ENCODE results near the gene RAPH1. TPM values are rescaled to one million over a fixed set of nuclear protein-coding genes. Genes with fewer than 3 reads are reported as not detected.
"Not testable (repeated sequence)": the region's sequence is repeated elsewhere in the genome, so short reads cannot be mapped to it uniquely, and the experiment has no call there.

The RAPH1 gene
- polyA plus RNA-seq, 3 donors = 3.2 to 8.4 (median 7.4) TPM

DNA sequence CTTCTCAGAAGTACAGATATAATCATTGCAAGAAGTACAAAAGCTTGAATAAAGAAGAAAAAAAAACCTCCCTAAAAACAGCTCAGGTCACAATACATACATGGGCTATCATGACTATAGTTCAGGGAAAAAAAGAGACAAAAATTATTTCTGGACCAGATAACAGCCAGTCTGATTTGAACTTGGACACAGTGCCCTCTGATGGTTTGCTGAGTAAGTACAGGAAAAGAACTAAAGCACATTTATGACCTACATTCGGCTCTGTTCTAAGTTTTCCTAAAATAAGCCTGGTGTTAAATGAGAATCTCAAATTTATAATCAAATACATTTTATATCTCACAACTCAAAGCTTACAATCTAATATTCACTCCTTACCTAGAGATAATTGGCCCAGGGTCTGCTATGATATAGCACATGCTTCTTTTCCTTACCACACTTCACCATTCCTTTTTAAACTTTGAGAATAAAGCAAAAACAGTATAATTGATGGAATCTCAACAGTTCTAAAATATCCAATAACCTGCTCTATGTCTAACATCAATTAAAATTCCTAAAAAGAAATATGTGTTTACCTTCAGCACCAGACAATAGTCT lies 81.1 kb downstream of the RAPH1 start:
- WGBS, 3 donors = 9 to 14% (median 10%) methylated on average over 1 of the region's 1 CpG
- no peak overlapping the region for H3K27ac ChIP-seq (ENCODE audit: low read depth, low read length)

DNA sequence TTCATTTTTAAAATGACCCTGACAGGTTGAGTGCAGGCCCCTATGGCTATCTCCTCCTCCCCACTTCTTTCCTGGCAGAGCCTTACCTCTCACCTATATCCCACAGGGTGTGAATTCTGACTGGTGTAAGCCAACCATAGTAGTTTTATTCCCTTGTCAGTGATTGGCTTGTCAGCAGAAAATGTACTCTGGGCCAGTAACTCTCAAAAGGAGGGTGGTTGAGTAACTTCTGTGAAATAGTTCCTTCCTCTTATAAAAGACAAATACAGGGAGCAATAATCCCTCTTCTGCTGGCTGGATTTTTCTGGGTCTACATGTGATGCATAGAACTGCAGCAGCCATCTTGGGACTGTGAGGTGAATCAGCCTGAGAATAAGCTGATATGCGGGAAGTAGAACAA lies 83.4 kb downstream of the RAPH1 start:
- WGBS, 3 donors = 93 to 96% (median 95%) methylated on average over 1 of the region's 1 CpG
- H3K27ac ChIP-seq (ENCODE audit: low read depth, low read length) = no peak overlapping the region

DNA sequence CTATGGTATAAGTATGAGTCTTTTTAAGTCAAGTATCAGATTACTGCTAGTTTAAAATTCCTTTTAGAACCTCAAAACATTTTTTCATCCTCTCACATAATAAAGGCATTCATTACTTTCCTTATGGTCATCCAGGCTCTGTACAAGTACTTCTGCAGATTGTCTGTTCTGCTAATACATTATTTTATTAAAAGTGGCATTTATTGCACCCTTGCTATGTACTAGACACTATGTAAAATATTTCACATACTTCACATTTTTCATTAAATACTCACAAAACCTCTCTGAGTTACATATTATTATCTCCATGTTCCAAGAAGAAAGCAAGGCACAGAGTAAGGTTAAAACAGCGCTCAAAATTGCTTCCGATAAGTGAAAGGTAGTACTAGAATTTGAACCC lies 84.1 kb downstream of the RAPH1 start:
- H3K27ac ChIP-seq (ENCODE audit: low read depth, low read length) = no peak overlapping the region
- 91 to 94% (median 92%) methylated on average over 2 of the region's 2 CpGs for WGBS, 3 donors

DNA sequence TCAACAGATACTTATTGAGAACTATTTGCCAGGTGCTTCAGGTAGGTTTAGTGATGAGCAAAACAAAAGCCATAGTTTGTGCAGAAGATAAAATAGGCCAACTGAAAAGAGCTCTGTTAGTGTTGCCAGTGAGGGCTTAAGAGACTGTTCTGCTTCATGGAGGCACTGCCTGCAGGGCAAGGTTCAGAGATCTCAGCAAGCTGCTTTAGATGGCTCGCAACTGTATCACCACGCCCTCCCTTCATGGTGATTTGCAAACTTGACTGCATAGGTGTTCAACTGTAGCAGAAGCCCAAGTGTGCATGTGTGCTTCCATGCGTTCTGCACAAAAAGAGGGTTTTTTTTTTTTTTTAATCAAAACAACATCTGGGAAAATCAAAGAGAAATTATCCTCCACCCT lies 84.5 kb downstream of the RAPH1 start:
- no peak overlapping the region for H3K27ac ChIP-seq (ENCODE audit: low read depth, low read length)
- WGBS, 3 donors = 90 to 93% (median 91%) methylated on average over 3 of the region's 3 CpGs

DNA sequence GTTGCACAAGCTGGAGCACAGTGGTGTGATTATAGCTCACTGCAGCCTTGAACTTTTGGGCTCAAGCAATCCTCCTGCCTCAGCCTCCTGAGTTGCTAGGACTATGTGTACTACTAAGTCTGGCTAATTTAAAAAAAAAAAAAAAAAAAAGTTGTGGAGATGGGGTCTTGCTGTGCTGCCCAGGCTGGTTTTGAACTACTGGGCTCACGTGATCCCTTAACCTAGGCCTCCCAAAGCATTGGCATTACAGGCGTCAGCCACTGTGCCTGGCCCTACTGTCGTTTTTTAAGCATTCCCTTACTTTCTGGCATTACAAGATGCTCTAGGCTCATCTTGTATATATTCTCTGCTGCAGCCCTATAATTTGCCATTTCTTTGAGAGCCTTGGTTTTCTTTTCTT lies 88.3 kb downstream of the RAPH1 start:
- H3K27ac ChIP-seq (ENCODE audit: low read depth, low read length) = no peak overlapping the region
- WGBS, 3 donors = 95 to 98% (median 96%) methylated on average over 3 of the region's 3 CpGs

GRCh38 chr2:203446071-203446481 lies 89.0 kb downstream of the RAPH1 start:
- H3K27ac ChIP-seq (ENCODE audit: low read depth, low read length) = no peak overlapping the region
- WGBS, 3 donors = 57 to 89% (median 64%) methylated on average over 3 of the region's 3 CpGs

GRCh38 chr2:203444738-203445137 lies 90.4 kb downstream of the RAPH1 start:
- H3K27ac ChIP-seq (ENCODE audit: low read depth, low read length) = no peak overlapping the region

DNA sequence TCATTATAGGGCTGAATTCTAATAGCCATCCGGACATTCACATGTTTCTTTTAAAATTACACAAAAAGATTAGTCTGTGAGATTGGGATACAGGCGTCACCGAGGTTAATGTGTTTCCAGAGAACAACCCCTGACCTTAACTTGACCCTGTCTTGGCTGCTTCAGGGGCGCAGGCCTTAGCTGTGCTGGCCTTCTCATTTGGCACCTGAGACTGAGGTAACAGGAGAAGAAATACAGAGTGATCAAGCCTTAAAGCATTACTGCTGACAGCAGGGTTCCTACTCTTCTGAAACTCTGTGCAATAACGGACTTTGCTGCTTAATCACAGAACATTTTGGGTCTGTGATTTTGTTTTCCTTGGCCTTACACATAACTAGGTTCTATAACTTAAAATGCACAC lies 92.6 kb downstream of the RAPH1 start:
- 54 to 71% (median 70%) methylated on average over 5 of the region's 5 CpGs for WGBS, 3 donors
- no peak overlapping the region for H3K27ac ChIP-seq (ENCODE audit: low read depth, low read length)

More at GRCh38 chr2:203444738-203445137, 90.4 kb downstream of the RAPH1 start:
- WGBS, 3 donors = 53 to 80% (median 66%) methylated on average over 7 of the region's 7 CpGs

DNA sequence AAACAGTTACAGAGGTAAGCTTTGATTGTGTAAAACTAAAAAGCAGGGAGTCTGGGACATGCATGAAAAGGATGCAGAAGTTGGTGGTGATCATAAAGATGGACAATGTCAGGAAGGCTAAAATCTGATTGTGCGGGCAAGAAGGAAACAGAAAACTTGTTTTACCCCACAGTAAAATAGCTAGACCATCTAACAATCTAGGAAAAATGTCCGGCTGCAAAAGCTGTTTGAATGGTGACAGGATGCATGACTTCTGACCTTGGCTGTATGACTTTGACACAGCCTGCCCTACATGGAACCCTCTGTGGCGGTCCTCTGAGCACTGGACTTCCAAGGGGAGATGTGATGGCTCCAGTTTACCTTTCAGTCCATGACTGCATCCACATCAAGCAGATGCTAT lies 93.6 kb downstream of the RAPH1 start:
- H3K27ac ChIP-seq (ENCODE audit: low read depth, low read length) = no peak overlapping the region
- WGBS, 3 donors = 79 to 87% (median 83%) methylated on average over 3 of the region's 3 CpGs

- H3K27ac ChIP-seq (ENCODE audit: low read depth, low read length) = no peak overlapping the region
- WGBS, 3 donors = 89 to 100% (median 98%) methylated on average over 4 of the region's 4 CpGs
Observed at GRCh38 chr2:203440671-203441070, 94.4 kb downstream of the RAPH1 start.

GRCh38 chr2:203438528-203438927 lies 96.6 kb downstream of the RAPH1 start:
- 68 to 78% (median 68%) methylated on average over 2 of the region's 2 CpGs for WGBS, 3 donors
- H3K27ac ChIP-seq (ENCODE audit: low read depth, low read length) = no peak overlapping the region

DNA sequence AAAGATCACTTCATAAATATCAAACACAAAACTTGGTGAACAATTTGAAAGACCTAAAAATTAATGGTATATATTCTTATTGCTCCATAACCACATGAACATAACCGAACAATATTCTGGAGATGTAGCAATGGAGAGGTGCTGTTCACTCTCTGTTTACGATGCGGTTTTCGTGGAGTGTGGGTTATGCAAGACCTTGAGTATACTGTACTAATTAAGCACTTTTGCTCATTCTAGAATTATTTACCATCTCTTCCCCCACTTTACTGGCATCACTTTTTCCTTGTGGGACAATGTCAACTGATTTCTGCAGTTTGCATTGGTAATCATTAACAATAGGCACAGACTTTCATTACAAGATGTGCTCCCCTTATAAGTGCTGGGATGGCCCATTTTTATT lies 97.6 kb downstream of the RAPH1 start:
- H3K27ac ChIP-seq (ENCODE audit: low read depth, low read length) = no peak overlapping the region
- WGBS, 3 donors = 80 to 89% (median 87%) methylated on average over 4 of the region's 4 CpGs

- no peak overlapping the region for H3K27ac ChIP-seq (ENCODE audit: low read depth, low read length)
- 79 to 88% (median 79%) methylated on average over 2 of the region's 2 CpGs for WGBS, 3 donors
Observed at GRCh38 chr2:203436496-203436895, 98.6 kb downstream of the RAPH1 start.

GRCh38 chr2:203432811-203433210 lies 102.3 kb downstream of the RAPH1 start:
- no peak overlapping the region for H3K27ac ChIP-seq (ENCODE audit: low read depth, low read length)
- 69 to 80% (median 72%) methylated on average over 6 of the region's 6 CpGs for WGBS, 3 donors

DNA sequence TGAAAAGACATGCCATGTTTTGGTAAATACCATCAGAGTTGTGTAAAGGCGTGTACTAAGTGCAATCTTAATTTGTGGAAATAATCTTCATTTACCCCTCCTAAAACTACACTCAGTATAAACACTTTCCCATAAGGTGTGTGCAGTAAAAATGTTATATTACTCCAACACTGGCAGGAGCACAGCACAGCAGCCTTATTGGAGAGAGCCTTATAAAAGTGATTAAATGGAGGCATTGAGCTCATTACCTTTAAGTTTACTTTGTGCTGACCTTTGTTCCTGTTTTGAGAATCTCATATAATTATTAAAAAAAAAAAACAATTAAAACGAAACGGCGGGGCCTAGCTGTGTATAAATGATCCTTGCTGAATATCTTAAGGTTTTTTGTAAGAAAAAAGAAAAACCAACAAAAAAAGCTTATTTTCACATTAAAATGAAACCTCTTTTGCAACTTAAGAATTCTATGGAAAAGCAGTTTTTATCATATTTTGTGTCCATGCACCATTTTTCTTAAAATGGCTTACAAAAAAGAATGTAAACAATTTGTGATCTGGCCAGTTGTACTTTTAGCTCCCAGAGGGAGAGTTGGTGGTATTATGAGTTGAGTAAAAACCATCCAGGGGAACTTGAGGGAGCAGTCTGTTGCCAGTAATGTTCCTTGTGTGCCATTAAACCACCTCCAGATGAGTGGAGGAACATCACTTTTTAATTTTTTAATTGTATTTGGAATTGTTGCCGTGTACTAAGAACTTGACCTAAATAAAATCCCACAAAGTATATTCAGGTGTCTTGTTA lies 103.5 kb downstream of the RAPH1 start:
- no peak overlapping the region for H3K27ac ChIP-seq (ENCODE audit: low read depth, low read length)
- 67 to 85% (median 77%) methylated on average over 5 of the region's 5 CpGs for whole genome bisulfite sequencing, 3 donors

DNA sequence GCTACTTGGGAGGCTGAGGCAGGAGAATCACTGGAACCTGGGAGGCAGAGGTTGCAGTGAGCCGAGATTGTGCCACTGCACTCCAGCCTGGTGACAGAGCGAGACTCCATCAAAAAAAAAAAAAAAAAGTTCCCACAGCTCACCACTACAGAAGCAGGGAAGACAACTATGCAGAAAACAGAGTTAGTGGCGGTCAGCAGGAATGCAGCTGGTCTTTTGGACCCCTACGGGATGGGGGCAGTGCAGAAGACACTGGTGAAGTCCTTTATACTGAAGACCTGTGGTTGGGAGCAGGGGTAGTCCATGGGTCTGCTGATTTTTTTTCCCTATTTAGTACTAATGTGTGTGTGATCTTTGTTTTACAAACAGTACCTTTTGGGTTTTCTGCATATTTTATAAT lies 105.5 kb downstream of the RAPH1 start:
- 93 to 98% (median 96%) methylated on average over 2 to 4 of the region's 4 CpGs for WGBS, 3 donors
- not testable (repeated sequence) for H3K27ac ChIP-seq (ENCODE audit: low read depth, low read length)

DNA sequence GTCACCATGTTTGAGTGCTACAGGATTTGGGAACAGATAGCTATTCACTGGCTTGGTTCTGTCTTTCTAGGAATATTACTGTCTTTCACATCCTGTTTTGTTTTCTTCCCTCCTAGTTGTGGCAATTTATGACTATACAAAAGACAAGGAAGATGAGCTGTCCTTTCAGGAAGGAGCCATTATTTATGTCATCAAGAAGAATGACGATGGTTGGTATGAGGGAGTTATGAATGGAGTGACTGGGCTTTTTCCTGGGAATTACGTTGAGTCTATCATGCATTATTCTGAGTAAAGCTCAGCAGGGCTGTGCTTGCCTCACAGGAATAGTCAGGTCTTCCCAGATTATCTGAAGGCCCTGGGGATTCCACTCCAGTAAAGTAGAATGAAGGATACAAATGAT lies 108.0 kb downstream of the RAPH1 start:
- no peak overlapping the region for H3K27ac ChIP-seq (ENCODE audit: low read depth, low read length)
- 72 to 82% (median 78%) methylated on average over 2 of the region's 2 CpGs for WGBS, 3 donors

DNA sequence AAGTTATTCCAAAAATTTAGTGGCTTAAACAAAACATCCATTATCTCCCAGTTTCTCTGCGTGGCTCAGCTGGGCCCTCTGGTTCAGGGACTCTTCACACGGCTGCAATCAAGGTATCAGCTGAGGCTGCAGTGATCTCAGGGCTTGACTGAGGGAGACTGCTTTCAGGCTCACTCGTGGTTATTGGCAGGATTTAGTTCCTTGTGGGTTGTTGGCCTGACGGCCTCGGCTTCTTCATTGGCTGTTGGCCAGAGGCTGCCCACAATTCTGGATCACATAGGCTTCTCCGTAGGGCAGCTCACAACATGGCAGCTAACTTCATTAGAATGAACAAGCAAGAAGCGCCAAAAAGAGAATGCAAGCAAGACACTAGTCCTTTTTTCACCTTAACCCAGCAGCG lies 116.8 kb downstream of the RAPH1 start:
- 88 to 96% (median 90%) methylated on average over 8 of the region's 8 CpGs for WGBS, 3 donors
- no peak overlapping the region for H3K27ac ChIP-seq (ENCODE audit: low read depth, low read length)

DNA sequence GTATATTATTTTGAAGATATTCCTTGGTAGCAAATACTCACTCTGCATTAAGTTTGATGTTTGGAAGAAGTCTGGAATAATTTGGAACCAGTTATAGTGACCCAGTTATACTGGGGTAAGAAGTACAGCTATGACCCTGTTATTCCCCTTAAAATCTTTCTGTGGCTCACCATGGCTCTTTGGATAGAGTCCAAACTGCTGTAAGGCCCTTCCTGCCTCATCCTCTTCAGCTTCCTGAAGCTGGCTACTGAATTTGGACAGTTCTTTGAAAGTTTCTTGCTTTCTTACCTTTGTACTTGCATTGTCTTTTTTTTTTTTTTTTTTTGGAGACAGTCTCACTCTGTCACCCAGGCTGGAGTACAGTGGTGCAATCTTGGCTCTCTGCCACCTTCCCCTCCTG lies 121.3 kb downstream of the RAPH1 start:
- no peak overlapping the region for H3K27ac ChIP-seq (ENCODE audit: low read depth, low read length)
